Inferior parietal cortex (tissue), 1 donor: ENCODE data around the gene KCNIP1.

Experiments
- DNase-seq: peaks from one replicate; pipeline ENCODE4 v3.0.0-alpha.2; 2016; ENCODE audit errors: extremely low spot score

KCNIP1 gene

DNA sequence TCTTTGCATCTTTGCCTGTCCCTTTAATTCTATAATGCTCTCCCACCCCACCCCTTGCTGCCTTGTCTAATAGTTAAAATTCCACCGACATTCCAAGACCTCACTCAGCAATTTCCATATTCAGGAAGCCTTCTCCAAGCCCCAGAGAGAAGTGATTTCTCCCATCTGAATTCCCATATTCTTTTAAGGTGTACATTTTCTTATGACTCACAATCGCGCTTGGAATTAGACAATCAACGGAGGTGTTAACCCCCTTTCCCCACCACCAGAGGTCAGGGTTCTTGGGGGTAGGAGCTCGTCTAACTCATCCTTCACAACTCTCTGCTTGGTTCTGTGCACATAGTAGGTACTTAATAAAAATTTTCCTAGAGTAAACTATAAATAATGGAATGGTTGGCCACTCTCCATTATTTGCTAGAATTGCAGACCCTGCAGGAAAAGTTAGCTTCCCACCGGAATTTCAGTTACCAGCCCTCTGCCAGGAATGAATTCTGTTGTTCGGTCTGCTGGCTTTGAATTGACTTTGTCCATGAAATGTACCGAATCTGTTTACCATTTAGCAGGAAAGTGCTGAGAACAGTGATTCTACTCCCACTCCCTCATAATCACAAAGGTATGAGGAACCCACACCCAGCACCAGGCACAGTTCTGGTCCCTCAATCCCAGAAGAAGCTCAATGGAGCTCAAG is 5.0 kb downstream of the KCNIP1 start:
- DNase-seq: no peak

DNA sequence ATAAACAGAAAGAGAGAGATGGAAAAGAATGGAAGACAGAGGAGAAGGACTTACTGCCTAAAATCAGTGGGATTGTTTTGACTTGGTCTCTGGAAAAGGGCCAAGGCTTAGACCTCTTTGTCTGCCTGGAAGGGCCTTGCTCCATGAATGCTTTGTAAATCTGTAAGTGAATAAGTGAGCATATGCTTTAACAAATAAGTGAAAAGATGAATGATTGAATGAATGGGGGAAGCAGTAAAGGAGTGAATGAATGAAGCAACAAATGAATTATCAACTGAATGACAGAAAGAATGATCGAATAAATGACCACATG is 5.5 kb downstream of the KCNIP1 start:
- no peak for DNase-seq

DNA sequence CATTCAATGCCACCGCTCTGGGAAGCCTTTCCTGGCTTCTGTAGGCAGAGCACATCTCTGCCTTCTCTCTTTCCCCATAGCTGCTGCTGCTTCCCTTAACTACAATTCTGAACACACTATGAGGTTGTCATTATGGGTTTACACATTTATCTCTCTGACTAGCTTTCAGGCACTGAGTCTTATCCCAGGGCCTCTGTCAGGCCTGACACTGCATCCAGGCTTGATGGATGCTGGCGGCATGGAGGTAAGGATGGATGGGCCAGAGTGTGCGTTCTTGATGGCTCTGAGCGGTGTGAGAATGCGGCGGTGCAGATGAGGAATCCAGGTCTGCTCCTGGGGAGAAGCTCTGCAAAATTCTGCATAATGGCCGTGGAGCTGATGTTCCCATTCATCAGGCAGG is 6.3 kb downstream of the KCNIP1 start:
- no peak for DNase-seq

DNA sequence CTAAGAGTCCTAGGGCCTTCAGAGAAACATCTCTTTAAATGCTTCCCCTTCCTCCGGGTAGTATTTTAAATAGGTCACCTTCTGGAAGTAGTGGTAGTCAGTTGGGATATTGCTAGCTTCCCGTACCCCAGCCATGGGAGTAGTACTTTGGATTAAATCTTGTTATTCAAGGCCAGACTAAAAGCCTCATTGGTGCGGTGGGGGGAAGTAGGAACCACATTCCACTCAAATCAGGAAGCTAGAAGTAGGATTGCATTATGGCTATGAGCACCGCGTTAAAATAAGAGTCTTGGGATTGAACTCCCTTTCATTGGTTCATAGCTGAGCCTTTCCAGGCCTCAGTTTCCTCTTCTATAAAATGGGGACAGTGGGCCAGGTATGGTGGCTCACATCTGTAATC is 6.7 kb downstream of the KCNIP1 start:
- DNase-seq: no peak

GRCh38 chr5:170511551-170512258 is 7.9 kb downstream of the KCNIP1 start:
- DNase-seq: no peak

DNA sequence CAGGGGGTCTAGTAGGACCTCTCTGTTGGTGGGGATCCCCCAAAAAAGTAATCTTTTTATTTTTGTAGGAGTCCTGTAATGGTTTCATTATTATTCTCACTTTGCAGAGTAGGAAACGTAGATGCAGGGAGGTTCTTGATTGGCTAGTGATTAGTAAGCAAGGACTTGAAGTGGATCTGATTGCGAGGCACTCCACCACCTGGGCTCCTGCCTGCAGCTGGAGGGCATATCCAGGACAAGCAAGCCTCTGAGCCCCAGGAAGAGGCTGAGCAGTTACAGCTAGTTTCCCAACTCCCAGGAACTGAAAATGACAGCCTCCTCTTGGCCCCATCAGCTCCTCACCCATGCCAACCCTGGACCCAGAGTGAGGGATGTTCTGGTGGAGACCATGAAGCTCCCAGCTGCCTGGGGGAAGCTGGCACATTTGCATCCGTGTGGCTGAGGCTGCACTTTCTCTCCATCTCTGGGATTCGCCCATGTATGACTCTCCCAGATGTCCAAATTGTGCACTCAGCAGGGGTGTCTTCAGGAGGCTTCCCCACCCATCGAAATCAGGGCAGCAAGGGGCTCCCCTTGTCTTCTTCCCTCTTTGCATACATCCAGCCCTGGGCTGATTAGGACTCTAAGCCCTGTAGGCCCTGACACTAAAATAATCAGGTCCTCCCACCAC is 10.2 kb downstream of the KCNIP1 start:
- no peak for DNase-seq

DNA sequence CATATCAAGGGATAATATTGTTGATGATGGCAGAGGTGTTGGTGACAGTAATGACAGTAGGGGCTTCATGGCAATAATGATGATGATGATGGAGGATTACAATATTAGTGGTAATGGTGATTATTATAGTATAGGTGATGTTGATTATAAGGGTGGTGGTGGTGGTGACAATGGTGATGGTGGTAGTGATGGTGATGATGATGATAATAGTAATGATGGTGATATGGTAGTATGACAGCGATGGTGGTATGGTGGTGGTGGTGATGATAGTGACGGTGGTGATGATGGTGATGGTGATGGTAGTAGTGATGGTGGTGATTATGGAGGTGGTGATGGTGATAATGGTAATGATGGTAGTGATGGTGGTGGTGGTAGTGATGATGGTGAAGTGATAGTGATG is 13.6 kb downstream of the KCNIP1 start:
- DNase-seq: no peak

- no peak for DNase-seq
Observed at GRCh38 chr5:170518277-170518676, 14.5 kb downstream of the KCNIP1 start.

- no peak for DNase-seq
Observed at GRCh38 chr5:170519549-170519948, 15.7 kb downstream of the KCNIP1 start.

DNA sequence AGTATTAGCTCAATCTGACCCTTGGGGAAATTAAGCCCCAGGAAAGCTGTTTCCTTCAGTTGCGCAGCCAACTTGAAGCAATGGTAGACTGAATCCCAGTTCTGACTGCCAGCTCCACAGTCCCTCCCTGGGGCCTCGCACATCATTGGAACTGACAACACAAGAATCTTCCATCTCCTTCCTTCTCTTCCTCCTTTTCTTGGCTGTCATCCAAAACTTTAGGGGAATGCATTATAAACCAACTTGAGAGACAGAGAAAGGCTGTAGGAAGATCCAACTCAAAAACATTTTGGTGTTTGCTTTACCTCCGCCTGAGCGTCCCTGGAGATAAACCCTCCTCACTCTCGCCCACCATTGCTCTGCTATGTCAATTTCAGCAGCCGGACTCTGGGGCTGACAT is 16.6 kb downstream of the KCNIP1 start:
- DNase-seq: no peak

- no peak for DNase-seq
Observed at GRCh38 chr5:170522211-170523141, 18.7 kb downstream of the KCNIP1 start.

GRCh38 chr5:170523142-170523551 is 19.3 kb downstream of the KCNIP1 start:
- peak; percentile 55 for DNase-seq

GRCh38 chr5:170523830-170524229 is 20.0 kb downstream of the KCNIP1 start:
- DNase-seq: no peak

- DNase-seq: no peak
Observed at GRCh38 chr5:170524576-170524975, 20.8 kb downstream of the KCNIP1 start.

- no peak for DNase-seq
Observed at GRCh38 chr5:170525470-170526211, 21.8 kb downstream of the KCNIP1 start.

DNA sequence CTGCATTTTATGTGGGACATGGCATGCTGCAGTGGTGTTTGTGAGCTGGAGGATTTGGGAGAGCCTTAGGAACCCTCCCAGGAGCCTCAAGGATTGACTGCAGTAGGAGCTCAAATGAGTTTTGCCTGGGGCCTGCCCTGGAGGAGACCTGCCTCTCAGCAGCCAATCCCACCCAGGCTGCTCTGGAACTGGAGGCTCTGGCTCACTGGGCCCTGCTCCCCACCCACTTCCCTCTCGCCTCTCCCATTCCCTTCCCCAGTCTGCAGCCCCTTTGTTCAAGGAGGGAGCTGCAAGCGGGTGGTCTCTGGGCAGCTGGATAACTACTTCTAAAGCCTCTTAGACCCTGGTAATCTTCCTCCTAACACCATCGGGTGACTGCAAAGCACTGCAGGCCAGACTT is 24.2 kb downstream of the KCNIP1 start:
- no peak for DNase-seq

DNA sequence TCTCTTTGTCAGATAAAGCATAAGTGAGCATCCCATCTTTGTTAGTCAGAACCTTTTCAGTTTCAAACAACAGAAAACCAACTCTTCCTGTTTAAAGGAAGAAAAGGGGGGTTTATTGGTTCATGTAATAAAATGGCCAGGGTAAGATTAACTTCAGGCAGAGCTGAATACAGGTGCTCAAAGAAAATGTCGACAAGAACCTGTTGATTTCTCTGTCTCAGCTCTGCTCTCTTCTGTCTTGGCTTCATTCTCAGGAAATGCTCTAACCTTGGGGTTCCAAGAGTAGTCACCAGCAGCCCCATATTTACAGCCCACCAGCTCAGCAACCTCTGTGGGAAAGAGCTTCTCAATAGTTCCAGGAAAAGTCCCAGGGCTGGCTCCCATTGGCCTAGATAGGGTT is 25.2 kb downstream of the KCNIP1 start:
- DNase-seq: no peak

DNA sequence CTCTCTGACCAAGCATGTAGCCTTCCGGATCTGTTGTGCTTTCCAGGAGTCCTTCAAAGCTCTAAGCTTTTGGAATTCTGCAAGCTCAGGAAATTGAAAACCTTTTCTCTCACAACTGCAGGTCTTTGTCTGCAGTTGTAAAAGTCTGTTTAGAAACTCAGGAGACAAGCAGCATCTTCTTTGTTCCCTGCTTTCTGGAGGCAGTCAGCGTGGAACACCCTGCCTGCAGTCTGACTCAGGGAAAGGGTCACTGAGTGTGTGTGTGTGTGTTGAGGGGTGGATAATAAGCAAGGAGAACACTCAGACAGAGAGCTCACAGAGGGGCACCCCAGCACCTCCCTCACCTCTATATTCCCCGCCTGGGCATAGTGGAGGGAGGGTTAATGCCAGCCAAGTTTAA is 29.1 kb downstream of the KCNIP1 start:
- no peak for DNase-seq

GRCh38 chr5:170533383-170533782 is 29.6 kb downstream of the KCNIP1 start:
- no peak for DNase-seq

DNA sequence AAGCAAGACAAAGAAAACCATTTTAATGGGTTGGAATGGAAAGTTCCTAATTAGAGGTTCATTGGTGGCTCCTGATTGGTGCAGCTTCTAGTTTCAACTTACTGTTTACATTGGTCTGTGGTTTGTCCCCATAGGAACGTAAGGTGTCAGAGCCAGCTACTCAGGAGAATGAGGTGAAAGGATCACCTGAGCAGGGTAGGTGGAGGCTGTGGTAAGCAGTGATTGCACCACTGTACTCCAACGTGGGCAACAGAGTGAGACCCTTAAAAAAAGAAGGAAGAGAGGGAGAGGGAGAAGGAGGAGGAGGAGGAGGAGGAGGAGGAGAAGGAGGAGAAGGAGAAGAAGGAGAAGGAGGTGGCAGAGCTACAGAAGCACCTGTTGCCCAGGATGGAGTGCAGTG is 30.4 kb downstream of the KCNIP1 start:
- no peak for DNase-seq

GRCh38 chr5:170534941-170535340 is 31.1 kb downstream of the KCNIP1 start:
- no peak for DNase-seq
